Ovary (tissue), 9 donors: ENCODE measurements around the gene NR4A3. TPM values are rescaled to one million over a fixed set of nuclear protein-coding genes. Genes with fewer than 3 reads are reported as not detected.

Source experiments
- DNase-seq, 5 donors: peaks; one replicate each; pipeline ENCODE4 v3.0.0-alpha.2; 2019 to 2020
- H3K27ac ChIP-seq, 2 donors: fragments of 200-600 bp; one replicate each; pipeline versions ENCODE4 v1.5.1 to v1.8.0; 2019 to 2022
- H3K27me3 ChIP-seq: fragments of 200-600 bp; one replicate; pipeline ENCODE4 v1.8.0; 2022
- H3K36me3 ChIP-seq: fragments of 200-600 bp; sonication (generic); one replicate; pipeline ENCODE4 v1.5.1; 2019
- H3K4me1 ChIP-seq: one replicate; pipeline ENCODE4 v1.8.1; 2013; ENCODE audit warnings: mild to moderate bottlenecking, moderate library complexity; ENCODE audit not compliant: insufficient read depth
- H3K4me3 ChIP-seq: fragments of 200-600 bp; sonication (generic); one replicate; pipeline ENCODE4 v1.5.1; 2017
- H3K9me3 ChIP-seq, 2 donors: fragments of 200-600 bp in 1 of 2; sonication (generic) in 1 of 2; one replicate each; pipeline versions ENCODE4 v1.5.1 to v1.8.1; 2013 to 2019; ENCODE audit warnings: mild to moderate bottlenecking in 1 of 2, moderate library complexity in 1 of 2
- CTCF ChIP-seq, 3 donors: fragments of 450-650 bp in 2 of 3; fragments of 200-600 bp in 1 of 3; IDR thresholded peaks; one replicate each; pipeline versions ENCODE4 v1.5.1 to v1.8.0; 2016 to 2022; ENCODE audit warnings: antibody characterized with exemption in 3 of 3, mild to moderate bottlenecking in 1 of 3
- EP300 ChIP-seq: sonication (generic); formaldehyde crosslinking; IDR thresholded peaks from one replicate; pipeline ENCODE4 v1.6.1; 2017; ENCODE audit warnings: antibody characterized with exemption
- POLR2A ChIP-seq: fragments of 450-650 bp; IDR thresholded peaks from one replicate; pipeline ENCODE4 v1.6.1; 2017; ENCODE audit warnings: antibody characterized with exemption, mild to moderate bottlenecking, moderate library complexity
- WGBS, 3 donors: extraction: QIAGEN DNeasy Blood & Tissue Kit in 1 of 3; methylation state at CpG; one replicate each; pipeline versions ENCODE4 v1.1.5 to v1.1.7; 2013 to 2017; 5-methylcytosine and 5-hydroxymethylcytosine counted together
- intact Hi-C, 4 donors: fragments of 100-400 bp; cut with DNase I; formaldehyde crosslinking; loops; one replicate each; pipeline versions ENCODE4 v1.11.0 to v1.15.1; 2022 to 2023
- polyA plus RNA-seq, 2 donors: library from polyadenylated mRNA; stranded (reverse); fragments of 200-250 nt in 1 of 2; fragments of 350-450 nt in 1 of 2; fragmentation: Illumina TruSeq in 1 of 2; extraction: RNeasy Lipid Tissue Mini Kit (QIAGEN cat#74804) in 1 of 2; gene quantifications; one replicate each; pipeline ENCODE4 v1.2.3, GENCODE V29; 2013 to 2014
- total RNA-seq, 7 donors: library from RNA; depleted of rRNA in 2 of 7; stranded (reverse); fragments of >200 nt in 2 of 7; fragmentation: NEBNext Ultra II Directional in 3 of 7; extraction: Animal tissue kit (Norgen Biotek cat#: 25700) in 3 of 7; gene quantifications; one replicate each; pipeline versions ENCODE4 v1.1.0 to v1.2.4, GENCODE V29; 2016 to 2023
- donor health status: DM: no; HTN: no; CAD: no; lungs with moderate emphysema.
- donor health status: DM: no; HTN: no; CAD: no.
- donor health status: Bipolar disorder and iron deficiency.
- donor health status: DM: yes; HTN: yes; CAD: no.
- donor health status: DM: no; HTN: no; CAD: no.
- donor health status: DM: yes; HTN: yes; CAD: no.

Gene NR4A3
- total and polyA plus RNA-seq, 9 donors, result 2.8 to 177 (median 29.2) TPM

GRCh38 chr9:99828054-99828416 lies 6.3 kb downstream of the NR4A3 start:
- Histone ChIP-seq H3K27ac (no peak overlapping the region), H3K4me1 (peaks cover 2% of the 10 kb centered on the region), H3K36me3 (no peaks in the 10 kb centered on the region), H3K4me3 (no peak overlapping the region), H3K9me3 (no peaks in the 10 kb centered on the region), H3K27me3 (no peaks in the 10 kb centered on the region)
- 80 to 86% (median 85%) methylated on average over 15 of the region's 15 CpGs for WGBS, 3 donors
- intact Hi-C loops, result loop anchor here in 1 of 4 donors (10.0 kb wide), 1 partner anchor 77 kb away; the partner anchor contains the start of gene STX17
- no peak for DNase-seq
- TF ChIP-seq EP300 (no peak), CTCF (IDR thresholded peaks at IDR 0.05) (no peak), POLR2A (no peak)

GRCh38 chr9:99828417-99829176 lies 6.9 kb downstream of the NR4A3 start:
- Histone ChIP-seq H3K4me3 (no peak overlapping the region), H3K36me3 (no peaks in the 10 kb centered on the region)
- 20 to 32% (median 27%) methylated on average over 62 to 78 of the region's 78 CpGs for WGBS, 3 donors

GRCh38 chr9:99831857-99832557 lies 10.3 kb downstream of the NR4A3 start:
- H3K9me3 ChIP-seq, result no peaks in the 10 kb centered on the region
- H3K36me3 ChIP-seq, result no peaks in the 10 kb centered on the region
- WGBS, 3 donors, result 90 to 95% (median 93%) methylated on average over 3 of the region's 3 CpGs
- no peaks in the 10 kb centered on the region for H3K4me1 ChIP-seq
- intact Hi-C loops, result no loop called here
- H3K27ac ChIP-seq, result no peak overlapping the region
- no peak overlapping the region for H3K4me3 ChIP-seq
- DNase-seq, result no peak
- H3K27me3 ChIP-seq, result no peaks in the 10 kb centered on the region
- TF ChIP-seq CTCF (IDR thresholded peaks at IDR 0.05), result no peak
- no peak for TF ChIP-seq EP300
- no peak for TF ChIP-seq POLR2A

More at GRCh38 chr9:99828417-99829176, 6.9 kb downstream of the NR4A3 start:
- intact Hi-C loops, result loop anchor here in 1 of 4 donors (10.0 kb wide), 1 partner anchor 76 kb away; the partner anchor contains the start of gene STX17
- Histone ChIP-seq H3K9me3 (no peaks in the 10 kb centered on the region), H3K27ac (no peak overlapping the region), H3K4me1 (peaks cover 2% of the 10 kb centered on the region), H3K27me3 (no peaks in the 10 kb centered on the region)
- TF ChIP-seq POLR2A (no peak), CTCF (IDR thresholded peaks at IDR 0.05) (no peak), EP300 (no peak)
- peak in 2 of 5 donors; percentile 29 to 40 for DNase-seq

- no peaks in the 10 kb centered on the region for H3K9me3 ChIP-seq
- H3K36me3 ChIP-seq, result no peaks in the 10 kb centered on the region
- H3K27me3 ChIP-seq, result no peaks in the 10 kb centered on the region
- 95 to 98% (median 95%) methylated on average over 7 of the region's 7 CpGs for WGBS, 3 donors
- H3K4me1 ChIP-seq, result no peaks in the 10 kb centered on the region
- no peak for TF ChIP-seq EP300
- TF ChIP-seq POLR2A, result no peak
- no peak for TF ChIP-seq CTCF (IDR thresholded peaks at IDR 0.05)
- no peak for DNase-seq
- H3K27ac ChIP-seq, result no peak overlapping the region
- intact Hi-C loops, result no loop called here
- no peak overlapping the region for H3K4me3 ChIP-seq
Observed at GRCh38 chr9:99832558-99832864, 10.8 kb downstream of the NR4A3 start.
